Inflammatory macrophage (primary cell): Measurements from ENCODE around the gene PAQR5.
"Not testable (repeated sequence)": the region's sequence is repeated elsewhere in the genome, so short reads cannot be mapped to it uniquely, and the experiment has no call there.

Source experiments
- DNase-seq, 2 donors: peaks; one replicate each; pipeline ENCODE4 v3.0.0-alpha.2; 2020 to 2022

The PAQR5 gene

GRCh38 chr15:69358850-69359249 is 60.1 kb downstream of the PAQR5 start:
- no peak for DNase-seq

GRCh38 chr15:69359722-69360121 is 61.0 kb downstream of the PAQR5 start:
- peak; percentile 60 to 67 for DNase-seq

- peak; percentile 20 to 44 for DNase-seq
Measured at GRCh38 chr15:69360642-69361041, 61.9 kb downstream of the PAQR5 start.

GRCh38 chr15:69367236-69367635 is 68.5 kb downstream of the PAQR5 start:
- no peak for DNase-seq

GRCh38 chr15:69369631-69370030 is 70.9 kb downstream of the PAQR5 start:
- no peak for DNase-seq

- DNase-seq, result no peak
Measured at GRCh38 chr15:69373406-69373805, 74.7 kb downstream of the PAQR5 start.

GRCh38 chr15:69375151-69375790 is 76.6 kb downstream of the PAQR5 start:
- no peak for DNase-seq

- DNase-seq, result no peak
Measured at GRCh38 chr15:69377216-69377970, 78.7 kb downstream of the PAQR5 start.

- DNase-seq, result peak in 1 of 2 donors; percentile 18
Measured at GRCh38 chr15:69380100-69380725, 81.5 kb downstream of the PAQR5 start.

- no peak for DNase-seq
Measured at GRCh38 chr15:69380726-69381105, 82.0 kb downstream of the PAQR5 start.

GRCh38 chr15:69382176-69382575 is 83.5 kb downstream of the PAQR5 start:
- not testable (repeated sequence) for DNase-seq

GRCh38 chr15:69384066-69384465 is 85.4 kb downstream of the PAQR5 start:
- not testable (repeated sequence) for DNase-seq

- DNase-seq, result no peak
Measured at GRCh38 chr15:69384626-69385598, 86.2 kb downstream of the PAQR5 start.

GRCh38 chr15:69385831-69386230 is 87.1 kb downstream of the PAQR5 start:
- no peak for DNase-seq

- DNase-seq, result no peak
Measured at GRCh38 chr15:69386284-69386683, 87.6 kb downstream of the PAQR5 start.

GRCh38 chr15:69388260-69388705 is 89.6 kb downstream of the PAQR5 start:
- no peak for DNase-seq

GRCh38 chr15:69389426-69389825 is 90.7 kb downstream of the PAQR5 start:
- no peak for DNase-seq

- DNase-seq, result no peak
Measured at GRCh38 chr15:69390575-69390974, 91.9 kb downstream of the PAQR5 start.

- no peak for DNase-seq
Measured at GRCh38 chr15:69391046-69391757, 92.5 kb downstream of the PAQR5 start.

- DNase-seq, result no peak
Measured at GRCh38 chr15:69392352-69392751, 93.6 kb downstream of the PAQR5 start.

GRCh38 chr15:69393831-69394491 is 95.2 kb downstream of the PAQR5 start:
- DNase-seq, result peak in 1 of 2 donors; percentile 11
